ENCODE measurements around the gene CNIH2.

CNIH2 gene

DNA sequence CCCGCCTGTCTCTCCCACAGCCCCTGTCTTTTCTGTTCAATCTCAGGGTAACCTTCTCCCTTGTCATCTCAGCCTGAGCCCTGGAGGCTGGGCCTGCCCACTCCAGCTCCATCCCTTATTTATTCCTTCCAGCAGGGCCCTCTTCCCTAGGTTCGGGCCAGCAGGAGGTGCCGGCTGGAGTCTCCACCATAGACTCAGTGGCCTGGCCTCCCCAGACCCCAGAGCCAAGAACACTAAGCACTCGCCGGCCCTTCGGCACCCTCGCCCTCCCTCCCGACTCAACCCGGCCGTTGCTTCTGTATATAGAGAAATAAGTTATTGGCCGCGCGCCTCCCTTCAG, 11.0 kb upstream of the CNIH2 start:
- Histone ChIP-seq H3K9me3 (ENCODE audit: control insufficient read depth, low read length) (no peaks in the 10 kb centered on the region), H3K27me3 (ENCODE audit: control insufficient read depth in 1 of 2, insufficient read depth in 1 of 2, low read length in 2 of 2) (no peaks in the 10 kb centered on the region), H3K4ac (ENCODE audit: low read depth in 1 of 2, low read length in 2 of 2) (no peak overlapping the region), H3K9ac (ENCODE audit: low read length) (peak overlapping the region; percentile 98), H2BK120ac (ENCODE audit: low read depth, low read length) (peak overlapping the region; percentile 66), H3K4me1 (ENCODE audit: control insufficient read depth, insufficient read depth, low read depth, low read length) (peaks cover 11% of the 10 kb centered on the region), H2AFZ (ENCODE audit: low read depth, low read length) (no peak overlapping the region), H3K27ac (ENCODE audit: low read length, poor library complexity, severe bottlenecking) (peak overlapping the region; percentile 45), H3K23ac (ENCODE audit: low read length in 2 of 2) (no peak overlapping the region), H2AK5ac (ENCODE audit: low read length, severe bottlenecking) (no peak overlapping the region), H3K4me2 (ENCODE audit: low read length, poor library complexity, severe bottlenecking) (peak overlapping the region; percentile 81), H2BK12ac (ENCODE audit: low read length in 2 of 2) (peak overlapping the region in 1 of 2 experiments; percentile 40), H2BK5ac (ENCODE audit: low read depth, low read length, poor library complexity, severe bottlenecking) (no peak overlapping the region), H3K36me3 (ENCODE audit: control insufficient read depth in 1 of 2, insufficient read depth in 2 of 2, low read depth in 1 of 2, low read length in 2 of 2) (peaks cover 55 to 64% of the 10 kb centered on the region in 2 experiments), H4K91ac (ENCODE audit: low read length) (peak overlapping the region; percentile 37), H3K18ac (ENCODE audit: low read depth in 1 of 2, low read length in 2 of 2) (peak overlapping the region in 1 of 2 experiments; percentile 56), H3K79me1 (replicated peaks; ENCODE audit: low read length, poor library complexity, severe bottlenecking) (peaks cover 21% of the 10 kb centered on the region), H4K8ac (ENCODE audit: low read length) (no peak overlapping the region), H3K14ac (ENCODE audit: low read length in 2 of 2) (no peak overlapping the region), H3K4me3 (ENCODE audit: insufficient read depth in 1 of 2, low read depth in 1 of 2, low read length in 2 of 2) (peak overlapping the region; percentile 54 to 97), H2BK15ac (ENCODE audit: low read depth, poor library complexity, severe bottlenecking) (no peak overlapping the region)
- no peak for DNase-seq
- WGBS = 55% methylated on average over 11 of the region's 13 CpGs

DNA sequence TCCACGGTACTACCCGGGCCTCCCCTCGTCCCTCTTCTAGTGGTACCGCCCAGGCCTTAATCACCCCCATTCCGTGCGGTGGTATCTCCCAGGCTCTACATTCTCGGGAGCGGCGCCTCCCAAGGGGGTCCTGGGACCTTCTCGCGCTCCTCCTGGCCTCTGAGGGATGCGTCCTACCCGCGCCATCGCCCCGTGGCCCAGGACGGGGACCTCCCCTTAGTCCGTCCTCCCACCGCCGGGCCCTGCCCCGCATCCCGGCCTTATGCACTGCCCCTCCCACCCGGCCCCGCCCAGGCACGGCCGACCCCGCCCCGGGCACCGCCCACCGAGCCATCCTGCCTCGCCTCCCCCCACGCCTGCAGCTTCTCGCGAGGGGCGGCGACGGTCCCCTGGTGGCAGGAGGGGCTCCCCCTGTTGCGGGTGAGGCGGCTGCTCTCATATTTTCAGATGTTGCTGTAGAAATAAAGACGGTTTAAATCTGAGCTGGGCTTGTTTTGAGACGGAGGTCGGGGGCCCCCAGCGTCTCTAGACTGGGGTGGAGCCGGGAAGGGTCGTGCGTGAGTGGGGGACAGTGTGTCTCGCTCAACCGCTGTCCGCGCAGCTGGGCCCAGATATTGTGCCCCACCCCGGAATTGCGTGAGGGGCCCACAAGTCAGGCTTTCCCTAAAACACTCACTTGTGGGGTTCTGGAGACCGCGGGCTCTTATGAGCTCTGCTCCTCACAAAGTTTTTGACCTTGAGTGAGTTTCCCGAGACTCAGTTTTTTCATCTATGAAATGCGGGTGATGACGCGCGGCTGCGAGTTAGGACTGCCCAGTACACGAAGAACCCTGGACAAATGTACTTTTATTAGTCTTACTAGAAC, 10.4 kb upstream of the CNIH2 start:
- Histone ChIP-seq H3K4ac (ENCODE audit: low read depth in 1 of 2, low read length in 2 of 2) (peak overlapping the region; percentile 34 to 79), H2BK5ac (ENCODE audit: low read depth, low read length, poor library complexity, severe bottlenecking) (no peak overlapping the region), H3K36me3 (ENCODE audit: control insufficient read depth in 1 of 2, insufficient read depth in 2 of 2, low read depth in 1 of 2, low read length in 2 of 2) (peaks cover 55 to 64% of the 10 kb centered on the region in 2 experiments), H3K14ac (ENCODE audit: low read length in 2 of 2) (peak overlapping the region in 1 of 2 experiments; percentile 68), H2BK120ac (ENCODE audit: low read depth, low read length) (peak overlapping the region; percentile 66), H3K23ac (ENCODE audit: low read length in 2 of 2) (no peak overlapping the region), H3K27me3 (ENCODE audit: control insufficient read depth in 1 of 2, insufficient read depth in 1 of 2, low read length in 2 of 2) (no peaks in the 10 kb centered on the region), H3K4me1 (ENCODE audit: control insufficient read depth, insufficient read depth, low read depth, low read length) (peaks cover 11% of the 10 kb centered on the region), H3K27ac (ENCODE audit: low read length, poor library complexity, severe bottlenecking) (peak overlapping the region; percentile 83), H3K79me1 (replicated peaks; ENCODE audit: low read length, poor library complexity, severe bottlenecking) (peaks cover 26% of the 10 kb centered on the region), H3K4me2 (ENCODE audit: low read length, poor library complexity, severe bottlenecking) (peak overlapping the region; percentile 81), H2AFZ (ENCODE audit: low read depth, low read length) (no peak overlapping the region), H4K91ac (ENCODE audit: low read length) (peak overlapping the region; percentile 37), H2BK15ac (ENCODE audit: low read depth, poor library complexity, severe bottlenecking) (peak overlapping the region; percentile 92), H3K4me3 (ENCODE audit: insufficient read depth in 1 of 2, low read depth in 1 of 2, low read length in 2 of 2) (peak overlapping the region; percentile 59 to 97), H2BK12ac (ENCODE audit: low read length in 2 of 2) (no peak overlapping the region), H3K9ac (ENCODE audit: low read length) (peak overlapping the region; percentile 98), H4K8ac (ENCODE audit: low read length) (peak overlapping the region; percentile 82), H3K9me3 (ENCODE audit: control insufficient read depth, low read length) (no peaks in the 10 kb centered on the region), H3K18ac (ENCODE audit: low read depth in 1 of 2, low read length in 2 of 2) (peak overlapping the region; percentile 61 to 85), H2AK5ac (ENCODE audit: low read length, severe bottlenecking) (peak overlapping the region; percentile 53)
- peak; percentile 89 for DNase-seq
- 1% methylated on average over 56 of the region's 61 CpGs for WGBS

DNA sequence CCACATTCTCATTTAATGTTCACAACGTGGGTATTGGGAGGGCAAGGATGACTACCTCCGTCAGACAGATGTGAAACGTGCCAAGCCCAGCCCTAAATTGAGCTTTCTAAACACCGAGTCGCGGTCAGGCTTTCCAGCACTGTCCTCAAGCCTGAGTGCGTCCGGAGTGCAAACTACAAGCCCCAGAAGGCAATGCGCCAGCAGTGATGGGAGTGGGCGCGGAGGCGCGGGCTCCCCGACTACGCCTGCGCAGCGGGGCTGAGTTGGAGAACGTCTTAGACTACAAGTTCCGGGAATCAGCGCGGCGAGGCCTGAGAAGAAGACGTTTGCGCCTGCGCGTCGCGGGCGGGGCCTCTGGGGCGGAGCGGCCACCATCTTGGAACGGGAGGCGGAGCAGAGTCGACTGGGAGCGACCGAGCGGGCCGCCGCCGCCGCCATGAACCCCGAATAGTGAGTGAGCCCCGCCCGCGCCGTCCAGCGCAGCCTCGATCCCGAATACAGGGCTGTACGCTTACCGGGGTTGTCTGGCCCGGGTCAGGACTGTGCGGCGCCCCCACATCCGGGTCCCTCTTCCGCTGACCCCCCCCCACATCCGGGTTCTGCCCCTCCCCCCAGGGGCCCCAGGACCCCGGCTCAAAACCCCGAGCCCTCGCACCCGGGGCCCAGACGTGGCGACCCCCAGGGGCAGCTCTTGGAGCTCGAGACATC, 9.6 kb upstream of the CNIH2 start, which contains the start of gene RAB1B:
RAB1B (plus strand) TSS at position 396 of the 708 bp plus-strand sequence; CDS start at position 437, 41 bp downstream.
- under 1% methylated on average over 46 of the region's 64 CpGs for WGBS
- peaks cover 11% of the 10 kb centered on the region for H3K4me1 ChIP-seq (ENCODE audit: control insufficient read depth, insufficient read depth, low read depth, low read length)
- H4K91ac ChIP-seq (ENCODE audit: low read length) = peak within 1 kb of the TSS; percentile 97
- peak within 1 kb of the TSS; percentile 96 to 97 for H3K18ac ChIP-seq (ENCODE audit: low read depth in 1 of 2, low read length in 2 of 2)
- peak within 1 kb of the TSS; percentile 99 for H2BK120ac ChIP-seq (ENCODE audit: low read depth, low read length)
- H2AFZ ChIP-seq (ENCODE audit: low read depth, low read length) = peak within 1 kb of the TSS; percentile 15
- no peak within 1 kb of the TSS for H3K23ac ChIP-seq (ENCODE audit: low read length in 2 of 2)
- H2BK5ac ChIP-seq (ENCODE audit: low read depth, low read length, poor library complexity, severe bottlenecking) = no peak within 1 kb of the TSS
- peak within 1 kb of the TSS; percentile 79 for H2AK5ac ChIP-seq (ENCODE audit: low read length, severe bottlenecking)
- H3K79me1 ChIP-seq (replicated peaks; ENCODE audit: low read length, poor library complexity, severe bottlenecking) = peaks cover 25% of the 10 kb centered on the region
- peak within 1 kb of the TSS; percentile 90 to 97 for H3K4me3 ChIP-seq (ENCODE audit: insufficient read depth in 1 of 2, low read depth in 1 of 2, low read length in 2 of 2)
- H3K27me3 ChIP-seq (ENCODE audit: control insufficient read depth in 1 of 2, insufficient read depth in 1 of 2, low read length in 2 of 2) = no peaks in the 10 kb centered on the region
- peak within 1 kb of the TSS; percentile 83 for H3K27ac ChIP-seq (ENCODE audit: low read length, poor library complexity, severe bottlenecking)
- peak within 1 kb of the TSS in 1 of 2 experiments; percentile 95 for H3K14ac ChIP-seq (ENCODE audit: low read length in 2 of 2)
- peak within 1 kb of the TSS; percentile 88 for H3K4me2 ChIP-seq (ENCODE audit: low read length, poor library complexity, severe bottlenecking)
- H3K4ac ChIP-seq (ENCODE audit: low read depth in 1 of 2, low read length in 2 of 2) = peak within 1 kb of the TSS; percentile 93 to 96
- H3K9me3 ChIP-seq (ENCODE audit: control insufficient read depth, low read length) = no peaks in the 10 kb centered on the region
- peak; percentile 99 for DNase-seq
- H2BK12ac ChIP-seq (ENCODE audit: low read length in 2 of 2) = peak within 1 kb of the TSS in 1 of 2 experiments; percentile 0
- peak within 1 kb of the TSS; percentile 99 for H2BK15ac ChIP-seq (ENCODE audit: low read depth, poor library complexity, severe bottlenecking)
- peak within 1 kb of the TSS; percentile 98 for H3K9ac ChIP-seq (ENCODE audit: low read length)
- peaks cover 56 to 64% of the 10 kb centered on the region in 2 experiments for H3K36me3 ChIP-seq (ENCODE audit: control insufficient read depth in 1 of 2, insufficient read depth in 2 of 2, low read depth in 1 of 2, low read length in 2 of 2)
- H4K8ac ChIP-seq (ENCODE audit: low read length) = peak within 1 kb of the TSS; percentile 99

Data from mesenchymal stem cell (in vitro differentiated cells and primary cell).